Measurements from ENCODE around the gene PEF1. TPM values are rescaled to one million over a fixed set of nuclear protein-coding genes. Genes with fewer than 3 reads are reported as not detected.
A peak's percentile ranks its signal among the peaks of the same experiment; 100 is the strongest.

PEF1 gene
- total and polyA plus RNA-seq, 2 experiments from 2014 or later, result 22.3 to 68.5 TPM

DNA sequence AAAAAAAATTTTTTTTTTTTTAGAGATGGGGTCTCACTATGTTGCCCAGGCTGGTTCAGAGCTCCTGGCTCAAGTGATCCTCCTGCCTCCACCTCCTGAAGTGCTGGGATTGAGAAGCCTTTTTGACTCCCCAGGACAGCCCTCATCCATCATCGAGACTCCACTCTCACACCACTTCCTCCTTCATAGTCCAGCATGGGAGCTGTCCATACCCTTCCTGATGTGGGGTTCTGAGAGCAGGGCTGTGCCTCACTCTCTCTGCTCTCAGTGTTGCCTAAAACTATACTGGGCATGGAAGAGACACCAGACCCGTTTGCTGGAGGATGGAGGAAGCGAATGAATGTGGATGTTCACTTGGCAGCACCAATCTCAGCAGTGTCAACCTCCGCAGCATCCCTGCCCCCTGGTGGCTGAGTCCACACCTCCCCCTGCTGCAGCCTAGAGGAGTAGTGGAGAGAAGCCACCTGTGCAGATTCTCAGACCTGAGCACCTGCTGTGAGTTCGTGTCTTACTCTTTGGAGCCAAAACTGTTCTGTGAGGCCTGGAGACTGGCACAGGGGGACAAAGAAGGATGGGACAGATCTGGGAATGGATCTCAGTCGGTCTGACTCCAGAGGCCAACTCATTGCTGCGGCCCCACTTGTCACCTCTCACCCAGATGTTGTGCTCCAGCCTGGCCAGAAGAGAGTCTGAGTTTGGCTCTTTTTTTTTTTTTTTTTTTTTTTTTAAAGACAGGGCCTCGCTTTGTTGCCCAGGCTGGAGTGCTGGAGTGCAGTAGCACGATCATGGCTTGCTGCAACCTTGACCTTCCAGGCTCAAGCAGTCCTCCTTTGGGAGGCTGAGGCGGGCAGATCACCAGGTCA is 50.7 kb downstream of the PEF1 start:
- TF ChIP-seq, protein P1, sequence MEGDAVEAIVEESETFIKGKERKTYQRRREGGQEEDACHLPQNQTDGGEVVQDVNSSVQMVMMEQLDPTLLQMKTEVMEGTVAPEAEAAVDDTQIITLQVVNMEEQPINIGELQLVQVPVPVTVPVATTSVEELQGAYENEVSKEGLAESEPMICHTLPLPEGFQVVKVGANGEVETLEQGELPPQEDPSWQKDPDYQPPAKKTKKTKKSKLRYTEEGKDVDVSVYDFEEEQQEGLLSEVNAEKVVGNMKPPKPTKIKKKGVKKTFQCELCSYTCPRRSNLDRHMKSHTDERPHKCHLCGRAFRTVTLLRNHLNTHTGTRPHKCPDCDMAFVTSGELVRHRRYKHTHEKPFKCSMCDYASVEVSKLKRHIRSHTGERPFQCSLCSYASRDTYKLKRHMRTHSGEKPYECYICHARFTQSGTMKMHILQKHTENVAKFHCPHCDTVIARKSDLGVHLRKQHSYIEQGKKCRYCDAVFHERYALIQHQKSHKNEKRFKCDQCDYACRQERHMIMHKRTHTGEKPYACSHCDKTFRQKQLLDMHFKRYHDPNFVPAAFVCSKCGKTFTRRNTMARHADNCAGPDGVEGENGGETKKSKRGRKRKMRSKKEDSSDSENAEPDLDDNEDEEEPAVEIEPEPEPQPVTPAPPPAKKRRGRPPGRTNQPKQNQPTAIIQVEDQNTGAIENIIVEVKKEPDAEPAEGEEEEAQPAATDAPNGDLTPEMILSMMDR (conservative IDR thresholded peaks at IDR 0.05; ENCODE audit: low read depth in 2 of 2), result peak; percentile 93 to 99
- no peak for TF ChIP-seq CREB1 (CRISPR knock-in tag; IDR thresholded peaks at IDR 0.05; ENCODE audit: low read depth)
- no peak overlapping the region for H3K27ac ChIP-seq (ENCODE audit: low read depth)
- no peaks in the 10 kb centered on the region for H3K36me3 Mint-ChIP-seq (ENCODE audit: low read depth)
- H3K9me3 Mint-ChIP-seq, result no peaks in the 10 kb centered on the region
- DNase-seq (ENCODE audit: low spot score) (peak; percentile 94), ATAC-seq (peak; percentile 97)
- H3F3A ChIP-seq (replicated peaks; ENCODE audit: low read depth), result no peaks in the 10 kb centered on the region
- no peaks in the 10 kb centered on the region for H3K36me3 ChIP-seq (ENCODE audit: insufficient read depth)
- H2AFZ ChIP-seq, result no peak overlapping the region
- no peak overlapping the region for H3K4me3 Mint-ChIP-seq
- no peak overlapping the region for H3K27ac Mint-ChIP-seq
- H3K4me1 ChIP-seq (ENCODE audit: insufficient read depth), result peaks cover 4% of the 10 kb centered on the region; the same call in 1 of the 2 replicates
- H3K4me2 ChIP-seq, result no peak overlapping the region
- peaks cover 10% of the 10 kb centered on the region for H3K27me3 ChIP-seq (ENCODE audit: insufficient read depth)
- no peaks in the 10 kb centered on the region for H3K9me2 ChIP-seq (ENCODE audit: insufficient read depth)
- peaks cover 9% of the 10 kb centered on the region for H3K27me3 Mint-ChIP-seq (ENCODE audit: insufficient read depth, low read depth, poor library complexity)
- H3K4me1 Mint-ChIP-seq, result peaks cover 13% of the 10 kb centered on the region
- no peaks in the 10 kb centered on the region for H3K79me2 ChIP-seq (replicated peaks; ENCODE audit: insufficient read depth)
- no peaks in the 10 kb centered on the region for H4K20me1 ChIP-seq (replicated peaks; ENCODE audit: insufficient read depth)
- no peak overlapping the region for H3K4me3 ChIP-seq

DNA sequence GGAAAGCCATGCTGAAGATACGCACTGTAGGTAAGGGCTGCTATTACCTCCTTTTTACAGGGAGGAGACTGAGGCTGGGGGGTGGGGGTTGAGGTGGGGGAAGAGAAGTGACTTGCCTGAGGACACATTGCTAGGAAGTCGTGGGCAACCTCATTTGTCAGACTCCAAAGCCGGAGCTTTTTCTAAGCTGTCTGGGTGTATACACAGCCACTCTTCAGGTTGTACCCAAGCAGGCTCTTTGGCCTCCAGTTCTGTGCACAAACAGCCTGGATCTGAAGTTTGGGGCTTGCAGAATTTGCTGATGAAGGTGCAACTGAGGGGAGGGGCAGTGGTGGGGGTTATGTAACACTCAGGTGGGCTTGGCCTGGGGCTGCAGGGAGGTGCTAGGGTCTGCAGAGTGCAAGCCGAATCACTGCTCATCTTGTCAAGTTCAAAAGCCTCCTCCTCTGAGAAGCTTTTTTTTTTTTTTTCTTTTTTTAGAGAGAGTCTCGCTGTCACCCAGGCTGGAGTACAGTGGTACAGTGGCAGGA is 51.5 kb downstream of the PEF1 start:
- Histone ChIP-seq H4K20me1 (replicated peaks; ENCODE audit: insufficient read depth) (no peaks in the 10 kb centered on the region), H3K36me3 (ENCODE audit: insufficient read depth) (no peaks in the 10 kb centered on the region), H3F3A (replicated peaks; ENCODE audit: low read depth) (peaks cover 3% of the 10 kb centered on the region; the same call in 1 of the 2 replicates), H3K27ac (ENCODE audit: low read depth) (no peak overlapping the region), H3K4me2 (no peak overlapping the region), H3K27me3 (ENCODE audit: insufficient read depth) (peaks cover 15% of the 10 kb centered on the region), H3K4me3 (no peak overlapping the region), H2AFZ (no peak overlapping the region), H3K79me2 (replicated peaks; ENCODE audit: insufficient read depth) (no peaks in the 10 kb centered on the region), H3K4me1 (ENCODE audit: insufficient read depth) (peaks cover 8% of the 10 kb centered on the region; the same call in 1 of the 2 replicates), H3K9me2 (ENCODE audit: insufficient read depth) (no peaks in the 10 kb centered on the region)
- Mint-ChIP-seq H3K9me3 (no peaks in the 10 kb centered on the region), H3K36me3 (ENCODE audit: low read depth) (no peaks in the 10 kb centered on the region), H3K4me1 (peaks cover 16% of the 10 kb centered on the region), H3K4me3 (no peak overlapping the region), H3K27ac (no peak overlapping the region), H3K27me3 (ENCODE audit: insufficient read depth, low read depth, poor library complexity) (peaks cover 10% of the 10 kb centered on the region)
- no peak for DNase-seq (ENCODE audit: low spot score)
- ATAC-seq, result no peak
- TF ChIP-seq, protein P1 (conservative IDR thresholded peaks at IDR 0.05; ENCODE audit: low read depth in 2 of 2), result no peak
- TF ChIP-seq, protein P2, sequence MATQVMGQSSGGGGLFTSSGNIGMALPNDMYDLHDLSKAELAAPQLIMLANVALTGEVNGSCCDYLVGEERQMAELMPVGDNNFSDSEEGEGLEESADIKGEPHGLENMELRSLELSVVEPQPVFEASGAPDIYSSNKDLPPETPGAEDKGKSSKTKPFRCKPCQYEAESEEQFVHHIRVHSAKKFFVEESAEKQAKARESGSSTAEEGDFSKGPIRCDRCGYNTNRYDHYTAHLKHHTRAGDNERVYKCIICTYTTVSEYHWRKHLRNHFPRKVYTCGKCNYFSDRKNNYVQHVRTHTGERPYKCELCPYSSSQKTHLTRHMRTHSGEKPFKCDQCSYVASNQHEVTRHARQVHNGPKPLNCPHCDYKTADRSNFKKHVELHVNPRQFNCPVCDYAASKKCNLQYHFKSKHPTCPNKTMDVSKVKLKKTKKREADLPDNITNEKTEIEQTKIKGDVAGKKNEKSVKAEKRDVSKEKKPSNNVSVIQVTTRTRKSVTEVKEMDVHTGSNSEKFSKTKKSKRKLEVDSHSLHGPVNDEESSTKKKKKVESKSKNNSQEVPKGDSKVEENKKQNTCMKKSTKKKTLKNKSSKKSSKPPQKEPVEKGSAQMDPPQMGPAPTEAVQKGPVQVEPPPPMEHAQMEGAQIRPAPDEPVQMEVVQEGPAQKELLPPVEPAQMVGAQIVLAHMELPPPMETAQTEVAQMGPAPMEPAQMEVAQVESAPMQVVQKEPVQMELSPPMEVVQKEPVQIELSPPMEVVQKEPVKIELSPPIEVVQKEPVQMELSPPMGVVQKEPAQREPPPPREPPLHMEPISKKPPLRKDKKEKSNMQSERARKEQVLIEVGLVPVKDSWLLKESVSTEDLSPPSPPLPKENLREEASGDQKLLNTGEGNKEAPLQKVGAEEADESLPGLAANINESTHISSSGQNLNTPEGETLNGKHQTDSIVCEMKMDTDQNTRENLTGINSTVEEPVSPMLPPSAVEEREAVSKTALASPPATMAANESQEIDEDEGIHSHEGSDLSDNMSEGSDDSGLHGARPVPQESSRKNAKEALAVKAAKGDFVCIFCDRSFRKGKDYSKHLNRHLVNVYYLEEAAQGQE (IDR thresholded peaks at IDR 0.05; ENCODE audit: unreplicated experiment), result no peak
- TF ChIP-seq, protein P3, sequence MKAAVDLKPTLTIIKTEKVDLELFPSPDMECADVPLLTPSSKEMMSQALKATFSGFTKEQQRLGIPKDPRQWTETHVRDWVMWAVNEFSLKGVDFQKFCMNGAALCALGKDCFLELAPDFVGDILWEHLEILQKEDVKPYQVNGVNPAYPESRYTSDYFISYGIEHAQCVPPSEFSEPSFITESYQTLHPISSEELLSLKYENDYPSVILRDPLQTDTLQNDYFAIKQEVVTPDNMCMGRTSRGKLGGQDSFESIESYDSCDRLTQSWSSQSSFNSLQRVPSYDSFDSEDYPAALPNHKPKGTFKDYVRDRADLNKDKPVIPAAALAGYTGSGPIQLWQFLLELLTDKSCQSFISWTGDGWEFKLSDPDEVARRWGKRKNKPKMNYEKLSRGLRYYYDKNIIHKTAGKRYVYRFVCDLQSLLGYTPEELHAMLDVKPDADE (IDR thresholded peaks at IDR 0.05), result no peak

Measured in GM23338 (cell line).